ENCODE measurements around the gene TTLL5.

TTLL5 gene

GRCh38 chr14:75952489-75952888, 291.4 kb downstream of the TTLL5 start:
- DNase-seq (ENCODE audit: low read depth in 3 of 3, low spot score in 1 of 3): no peak

GRCh38 chr14:75959031-75959430, 298.0 kb downstream of the TTLL5 start:
- DNase-seq (ENCODE audit: low read depth in 3 of 3, low spot score in 1 of 3): no peak

GRCh38 chr14:75960231-75960630, 299.2 kb downstream of the TTLL5 start:
- no peak for DNase-seq (ENCODE audit: low read depth in 3 of 3, low spot score in 1 of 3)

- DNase-seq (ENCODE audit: low read depth in 3 of 3, low spot score in 1 of 3): no peak
Observed at GRCh38 chr14:75961662-75962061, 300.6 kb downstream of the TTLL5 start.

GRCh38 chr14:75967866-75968265, 306.8 kb downstream of the TTLL5 start:
- DNase-seq (ENCODE audit: low read depth in 3 of 3, low spot score in 1 of 3): no peak

- DNase-seq (ENCODE audit: low read depth in 3 of 3, low spot score in 1 of 3): no peak
Observed at GRCh38 chr14:75968456-75968855, 307.4 kb downstream of the TTLL5 start.

- DNase-seq (ENCODE audit: low read depth in 3 of 3, low spot score in 1 of 3): no peak
Observed at GRCh38 chr14:75969126-75969525, 308.1 kb downstream of the TTLL5 start.

GRCh38 chr14:75969891-75970290, 308.8 kb downstream of the TTLL5 start:
- DNase-seq (ENCODE audit: low read depth in 3 of 3, low spot score in 1 of 3): no peak

- no peak for DNase-seq (ENCODE audit: low read depth in 3 of 3, low spot score in 1 of 3)
Observed at GRCh38 chr14:75970989-75971388, 309.9 kb downstream of the TTLL5 start.

GRCh38 chr14:75971509-75971908, 310.5 kb downstream of the TTLL5 start:
- no peak for DNase-seq (ENCODE audit: low read depth in 3 of 3, low spot score in 1 of 3)

- DNase-seq (ENCODE audit: low read depth in 3 of 3, low spot score in 1 of 3): no peak
Observed at GRCh38 chr14:75972801-75973421, 311.9 kb downstream of the TTLL5 start.

- no peak for DNase-seq (ENCODE audit: low read depth in 3 of 3, low spot score in 1 of 3)
Observed at GRCh38 chr14:75976826-75977581, 316.0 kb downstream of the TTLL5 start.

GRCh38 chr14:75977582-75977943, 316.5 kb downstream of the TTLL5 start:
- DNase-seq (ENCODE audit: low read depth in 3 of 3, low spot score in 1 of 3): no peak

GRCh38 chr14:75978249-75978731, 317.2 kb downstream of the TTLL5 start:
- no peak for DNase-seq (ENCODE audit: low read depth in 3 of 3, low spot score in 1 of 3)

- DNase-seq (ENCODE audit: low read depth in 3 of 3, low spot score in 1 of 3): no peak
Observed at GRCh38 chr14:75979071-75979571, 318.1 kb downstream of the TTLL5 start.

- DNase-seq (ENCODE audit: low read depth in 3 of 3, low spot score in 1 of 3): no peak
Observed at GRCh38 chr14:75979648-75980565, 318.9 kb downstream of the TTLL5 start.

GRCh38 chr14:75980856-75981255, 319.8 kb downstream of the TTLL5 start:
- no peak for DNase-seq (ENCODE audit: low read depth in 3 of 3, low spot score in 1 of 3)

GRCh38 chr14:75981426-75982265, 320.6 kb downstream of the TTLL5 start, which contains the start of gene TGFB3:
Gene TGFB3, minus strand, starts transcription at chr14:75981995. Its CDS starts 1,102 bp downstream, at chr14:75980893.
- peak in 2 of 3 donors; percentile 17 to 18 for DNase-seq (ENCODE audit: low read depth in 3 of 3, low spot score in 1 of 3)

- DNase-seq (ENCODE audit: low read depth in 3 of 3, low spot score in 1 of 3): peak; percentile 38 to 70 (median 58)
Observed at GRCh38 chr14:75982266-75983018, 321.4 kb downstream of the TTLL5 start.

- no peak for DNase-seq (ENCODE audit: low read depth in 3 of 3, low spot score in 1 of 3)
Observed at GRCh38 chr14:75983019-75983358, 321.9 kb downstream of the TTLL5 start.

Data from stimulated activated CD4-positive, alpha-beta T cell treated with anti-CD3 and anti-CD28 coated beads, TNF-alpha, amount 100 ng/mL, for 1 hour (primary cell).